NB4 (cell line): ENCODE results near the gene SLC27A6.

ENCODE experiments used
- POLR2A ChIP-seq: IDR thresholded peaks from 2 replicates; pipeline ENCODE4 v1.6.1; 2011; ENCODE audit warnings: mild to moderate bottlenecking; ENCODE audit not compliant: insufficient read length; ENCODE audit errors: extremely low read depth
- TF ChIP-seq, protein P1 (sequence below): IDR thresholded peaks from one replicate; pipeline ENCODE4 v1.5.1; 2012; ENCODE audit warnings: low read depth, low read length
- TF ChIP-seq, protein P2 (sequence below): IDR thresholded peaks from 2 replicates; pipeline ENCODE4 v1.6.1; 2011; ENCODE audit warnings: low read depth, low read length

DNA sequence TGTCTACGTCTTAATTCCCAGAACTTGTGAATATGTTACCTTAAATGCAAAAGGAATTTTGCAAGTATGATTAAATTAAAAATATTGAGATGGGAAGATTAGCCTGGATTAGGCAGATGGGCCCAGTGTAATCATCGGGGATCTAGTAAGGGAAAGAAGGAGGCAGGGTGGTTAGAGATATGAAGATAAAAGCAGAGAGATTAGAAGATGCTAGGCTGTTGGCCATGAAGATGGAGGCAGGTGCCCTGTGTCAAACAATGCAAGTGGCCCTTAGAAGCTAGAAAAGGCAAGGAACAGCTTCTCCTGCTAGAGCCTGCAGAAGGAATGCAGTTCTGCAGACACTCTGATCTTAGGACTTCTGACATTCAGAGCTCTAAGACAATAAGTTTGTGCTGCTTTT is 100.4 kb downstream of the SLC27A6 start:
- TF ChIP-seq, protein P1, sequence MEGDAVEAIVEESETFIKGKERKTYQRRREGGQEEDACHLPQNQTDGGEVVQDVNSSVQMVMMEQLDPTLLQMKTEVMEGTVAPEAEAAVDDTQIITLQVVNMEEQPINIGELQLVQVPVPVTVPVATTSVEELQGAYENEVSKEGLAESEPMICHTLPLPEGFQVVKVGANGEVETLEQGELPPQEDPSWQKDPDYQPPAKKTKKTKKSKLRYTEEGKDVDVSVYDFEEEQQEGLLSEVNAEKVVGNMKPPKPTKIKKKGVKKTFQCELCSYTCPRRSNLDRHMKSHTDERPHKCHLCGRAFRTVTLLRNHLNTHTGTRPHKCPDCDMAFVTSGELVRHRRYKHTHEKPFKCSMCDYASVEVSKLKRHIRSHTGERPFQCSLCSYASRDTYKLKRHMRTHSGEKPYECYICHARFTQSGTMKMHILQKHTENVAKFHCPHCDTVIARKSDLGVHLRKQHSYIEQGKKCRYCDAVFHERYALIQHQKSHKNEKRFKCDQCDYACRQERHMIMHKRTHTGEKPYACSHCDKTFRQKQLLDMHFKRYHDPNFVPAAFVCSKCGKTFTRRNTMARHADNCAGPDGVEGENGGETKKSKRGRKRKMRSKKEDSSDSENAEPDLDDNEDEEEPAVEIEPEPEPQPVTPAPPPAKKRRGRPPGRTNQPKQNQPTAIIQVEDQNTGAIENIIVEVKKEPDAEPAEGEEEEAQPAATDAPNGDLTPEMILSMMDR: no peak
- TF ChIP-seq, protein P2, sequence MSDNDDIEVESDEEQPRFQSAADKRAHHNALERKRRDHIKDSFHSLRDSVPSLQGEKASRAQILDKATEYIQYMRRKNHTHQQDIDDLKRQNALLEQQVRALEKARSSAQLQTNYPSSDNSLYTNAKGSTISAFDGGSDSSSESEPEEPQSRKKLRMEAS: no peak
- TF ChIP-seq POLR2A: no peak
